MM.1S (cell line): Measurements from ENCODE around the gene CCS.

Experiments
- DNase-seq: peaks from one replicate; pipeline ENCODE4 v3.0.0-alpha.2; 2015
- H2AFZ ChIP-seq: fragments of 300-600 bp; sonication (generic); 2 replicates; pipeline ENCODE4 v1.6.0; 2016; ENCODE audit warnings: antibody characterized with exemption, low read length
- H3F3A ChIP-seq: fragments of 300-600 bp; sonication (generic); 2 replicates; pipeline ENCODE4 v1.6.1; 2016; ENCODE audit warnings: mild to moderate bottlenecking, antibody characterized with exemption, low read length, moderate library complexity, mixed read lengths; ENCODE audit not compliant: insufficient read depth
- H3K27ac ChIP-seq: fragments of 300-600 bp; sonication (generic); 2 replicates; pipeline ENCODE4 v1.5.1; 2016; ENCODE audit warnings: mild to moderate bottlenecking, low read length
- H3K27me3 ChIP-seq: fragments of 300-600 bp; sonication (generic); replicated peaks from 2 replicates; pipeline ENCODE4 v1.6.0; 2016; ENCODE audit warnings: low read length; ENCODE audit not compliant: insufficient read depth
- H3K36me3 ChIP-seq: fragments of 300-600 bp; sonication (generic); replicated peaks from 2 replicates; pipeline ENCODE4 v1.6.1; 2016; ENCODE audit warnings: mild to moderate bottlenecking, low read length, mixed read lengths; ENCODE audit not compliant: insufficient read depth
- H3K4me1 ChIP-seq: fragments of 300-600 bp; sonication (generic); 2 replicates; pipeline ENCODE4 v1.6.1; 2016; ENCODE audit warnings: low read length, mixed read lengths
- H3K4me2 ChIP-seq: fragments of 300-600 bp; sonication (generic); 2 replicates; pipeline ENCODE4 v1.6.0; 2016; ENCODE audit warnings: low read depth, low read length
- H3K4me3 ChIP-seq: fragments of 300-600 bp; sonication (generic); 2 replicates; pipeline ENCODE4 v1.5.1; 2016; ENCODE audit warnings: low read length, mixed read lengths
- H3K79me2 ChIP-seq: fragments of 300-600 bp; sonication (generic); 2 replicates; pipeline ENCODE4 v1.6.1; 2016; ENCODE audit warnings: mixed run types, low read length, mixed read lengths
- H3K9ac ChIP-seq: fragments of 300-600 bp; sonication (generic); 2 replicates; pipeline ENCODE4 v1.6.1; 2016; ENCODE audit warnings: low read length, mixed read lengths
- H3K9me2 ChIP-seq: fragments of 300-600 bp; sonication (generic); replicated peaks from 2 replicates; pipeline ENCODE4 v1.6.1; 2016; ENCODE audit warnings: mild to moderate bottlenecking, low read length, mixed read lengths; ENCODE audit not compliant: insufficient read depth
- H3K9me3 ChIP-seq: fragments of 300-600 bp; sonication (generic); replicated peaks from 2 replicates; pipeline ENCODE4 v1.6.1; 2016; ENCODE audit warnings: mild to moderate bottlenecking, low read length, mixed read lengths; ENCODE audit not compliant: insufficient read depth
- H4K20me1 ChIP-seq: fragments of 300-600 bp; sonication (generic); 2 replicates; pipeline ENCODE4 v1.6.1; 2016; ENCODE audit warnings: mild to moderate bottlenecking, low read length, moderate library complexity, mixed read lengths; ENCODE audit not compliant: insufficient read depth
- EZH2 ChIP-seq: fragments of 300-600 bp; sonication (generic); optimal IDR thresholded peaks from 2 replicates; pipeline ENCODE3; 2017; ENCODE audit warnings: low read depth, mild to moderate bottlenecking, antibody characterized with exemption, low read length, mixed read lengths
- EZH2phosphoT487 ChIP-seq: fragments of 300-600 bp; sonication (generic); IDR thresholded peaks from 2 replicates; pipeline ENCODE4 v1.6.1; 2018; ENCODE audit warnings: antibody characterized with exemption, low read length
- TF ChIP-seq, protein P1 (sequence below): fragments of 300-600 bp; sonication (generic); IDR thresholded peaks from 2 replicates; pipeline ENCODE4 v1.5.1; 2016; ENCODE audit warnings: antibody characterized with exemption, low read length, mixed read lengths

Gene CCS

DNA sequence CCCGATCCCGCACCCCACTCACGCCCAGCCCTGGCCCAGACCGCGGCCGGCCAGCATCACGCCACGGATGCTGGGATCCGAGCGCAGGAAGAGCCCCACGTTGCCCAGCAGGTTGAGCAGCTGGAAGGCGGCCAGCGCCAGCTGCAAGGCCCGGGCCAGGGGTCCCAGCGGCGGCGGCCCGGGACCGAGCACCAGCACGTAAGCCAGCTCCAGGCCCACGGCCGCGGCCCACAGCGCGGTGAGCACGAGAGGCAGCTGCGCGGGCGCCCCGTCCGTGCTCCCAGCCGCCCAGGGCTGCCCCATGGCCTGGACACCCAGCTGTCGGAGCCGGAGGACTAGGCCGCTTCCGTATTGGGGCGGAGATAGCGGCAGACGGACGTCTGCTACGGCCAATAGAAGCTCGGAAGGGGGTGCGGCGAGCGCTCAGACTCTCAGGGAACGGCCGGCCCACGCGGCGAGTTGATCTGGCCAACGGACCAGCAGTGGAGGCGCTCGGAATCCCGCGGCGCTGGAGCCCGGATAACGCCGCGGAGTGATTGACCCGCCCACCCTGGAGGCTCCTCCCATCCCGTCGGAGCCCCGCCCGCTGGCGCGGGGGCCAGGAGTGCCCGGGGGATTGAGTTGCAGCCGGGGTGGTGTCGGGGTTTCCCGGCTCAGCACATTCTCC, 47.2 kb upstream of the CCS start, which contains the start of gene ZDHHC24:
Gene ZDHHC24 (minus strand): TSS at position 348 of the 667 bp plus-strand sequence. CDS start 45 bp downstream, at position 303.
- peaks cover 7% of the 10 kb centered on the region; the same call in 1 of the 2 replicates for H3K4me1 ChIP-seq
- H3K9ac ChIP-seq, result peak within 1 kb of the TSS; percentile 91
- H3K9me2 ChIP-seq, result no peaks in the 10 kb centered on the region
- H3K36me3 ChIP-seq, result no peaks in the 10 kb centered on the region
- H3K4me2 ChIP-seq, result peak within 1 kb of the TSS; percentile 94
- H3K4me3 ChIP-seq, result peak within 1 kb of the TSS; percentile 98
- peaks cover 5% of the 10 kb centered on the region; the same call in 1 of the 2 replicates for H3K79me2 ChIP-seq
- H3K9me3 ChIP-seq, result no peaks in the 10 kb centered on the region
- H3F3A ChIP-seq, result peaks cover 3% of the 10 kb centered on the region; the same call in 1 of the 2 replicates
- H4K20me1 ChIP-seq, result no peaks in the 10 kb centered on the region
- no peak within 1 kb of the TSS; the same call in 1 of the 2 replicates for H3K27ac ChIP-seq
- H3K27me3 ChIP-seq, result peaks cover 42% of the 10 kb centered on the region
- peak; percentile 95 for DNase-seq
- peak within 1 kb of the TSS; percentile 98 for H2AFZ ChIP-seq
- TF ChIP-seq, protein P1, sequence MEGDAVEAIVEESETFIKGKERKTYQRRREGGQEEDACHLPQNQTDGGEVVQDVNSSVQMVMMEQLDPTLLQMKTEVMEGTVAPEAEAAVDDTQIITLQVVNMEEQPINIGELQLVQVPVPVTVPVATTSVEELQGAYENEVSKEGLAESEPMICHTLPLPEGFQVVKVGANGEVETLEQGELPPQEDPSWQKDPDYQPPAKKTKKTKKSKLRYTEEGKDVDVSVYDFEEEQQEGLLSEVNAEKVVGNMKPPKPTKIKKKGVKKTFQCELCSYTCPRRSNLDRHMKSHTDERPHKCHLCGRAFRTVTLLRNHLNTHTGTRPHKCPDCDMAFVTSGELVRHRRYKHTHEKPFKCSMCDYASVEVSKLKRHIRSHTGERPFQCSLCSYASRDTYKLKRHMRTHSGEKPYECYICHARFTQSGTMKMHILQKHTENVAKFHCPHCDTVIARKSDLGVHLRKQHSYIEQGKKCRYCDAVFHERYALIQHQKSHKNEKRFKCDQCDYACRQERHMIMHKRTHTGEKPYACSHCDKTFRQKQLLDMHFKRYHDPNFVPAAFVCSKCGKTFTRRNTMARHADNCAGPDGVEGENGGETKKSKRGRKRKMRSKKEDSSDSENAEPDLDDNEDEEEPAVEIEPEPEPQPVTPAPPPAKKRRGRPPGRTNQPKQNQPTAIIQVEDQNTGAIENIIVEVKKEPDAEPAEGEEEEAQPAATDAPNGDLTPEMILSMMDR, result no peak
- no peak for TF ChIP-seq EZH2phosphoT487

DNA sequence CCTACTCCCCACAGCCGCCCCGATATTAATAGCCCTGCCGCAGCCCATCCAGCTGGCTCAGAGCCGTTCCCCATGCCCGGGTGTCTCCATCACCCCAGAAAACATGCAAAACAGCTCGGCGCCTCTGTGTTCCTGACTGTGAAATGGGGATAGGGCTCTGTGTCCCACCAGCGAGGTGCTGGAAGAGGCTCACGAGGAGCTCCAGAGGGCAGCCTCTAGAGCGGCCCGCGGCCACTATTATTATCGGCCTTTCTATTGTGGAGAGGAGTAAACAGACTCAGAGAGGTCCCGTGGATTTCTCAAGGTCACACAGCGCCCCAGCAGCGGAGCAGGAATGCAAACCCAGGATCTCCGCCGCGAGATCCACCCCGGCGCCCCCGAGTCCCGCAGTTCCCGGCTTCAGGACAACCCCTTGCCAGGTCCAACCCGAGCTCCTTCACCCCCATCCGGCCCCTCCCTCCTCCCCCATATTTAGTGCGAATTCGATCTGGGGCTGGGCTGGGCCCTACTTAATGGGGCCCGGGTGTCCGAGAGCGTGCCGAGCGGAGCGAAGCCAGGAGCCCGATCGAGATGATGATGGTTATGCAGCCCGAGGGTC, 46.5 kb upstream of the CCS start, which contains the start of gene ACTN3:
Gene ACTN3 (plus strand): TSS at position 536 of the 598 bp plus-strand sequence. CDS start 35 bp downstream, at position 571.
- Histone ChIP-seq H3K4me3 (peak within 1 kb of the TSS; percentile 98), H3K4me2 (peak within 1 kb of the TSS; percentile 94), H4K20me1 (no peaks in the 10 kb centered on the region), H3K4me1 (peaks cover 7% of the 10 kb centered on the region; the same call in 1 of the 2 replicates), H3K36me3 (no peaks in the 10 kb centered on the region), H3K27me3 (peaks cover 43% of the 10 kb centered on the region), H3K79me2 (peaks cover 5% of the 10 kb centered on the region; the same call in 1 of the 2 replicates), H2AFZ (peak within 1 kb of the TSS; percentile 98), H3K27ac (no peak within 1 kb of the TSS; the same call in 1 of the 2 replicates), H3K9ac (peak within 1 kb of the TSS; percentile 91), H3K9me3 (no peaks in the 10 kb centered on the region), H3K9me2 (no peaks in the 10 kb centered on the region), H3F3A (peaks cover 3% of the 10 kb centered on the region; the same call in 1 of the 2 replicates)
- TF ChIP-seq, protein P1, result no peak
- TF ChIP-seq EZH2 (no peak), EZH2phosphoT487 (no peak)
- DNase-seq, result no peak

- no peak overlapping the region for H3K27ac ChIP-seq
- no peaks in the 10 kb centered on the region for H3K9me3 ChIP-seq
- peak overlapping the region; percentile 94; the same call in 1 of the 2 replicates for H3K4me2 ChIP-seq
- no peaks in the 10 kb centered on the region for H4K20me1 ChIP-seq
- H3F3A ChIP-seq, result peaks cover 3% of the 10 kb centered on the region; the same call in 1 of the 2 replicates
- H3K36me3 ChIP-seq, result no peaks in the 10 kb centered on the region
- H2AFZ ChIP-seq, result peak overlapping the region; percentile 98
- H3K9me2 ChIP-seq, result no peaks in the 10 kb centered on the region
- H3K4me1 ChIP-seq, result peaks cover 7% of the 10 kb centered on the region; the same call in 1 of the 2 replicates
- peak overlapping the region; percentile 98 for H3K4me3 ChIP-seq
- no peak overlapping the region for H3K9ac ChIP-seq
- DNase-seq, result no peak
- H3K27me3 ChIP-seq, result peaks cover 49% of the 10 kb centered on the region
- TF ChIP-seq EZH2phosphoT487, result no peak
- TF ChIP-seq EZH2, result no peak
- TF ChIP-seq, protein P1, result no peak
- H3K79me2 ChIP-seq, result peaks cover 5% of the 10 kb centered on the region; the same call in 1 of the 2 replicates
Measured at GRCh38 chr11:66546966-66547661, 45.9 kb upstream of the CCS start.
